Stimulated activated CD8-positive, alpha-beta memory T cell treated with anti-CD3 and anti-CD28 coated beads, Interleukin-15, amount 100 ng/mL, for 48 hours (primary cell): Measurements from ENCODE around the gene PNPLA6.
"Not testable (repeated sequence)": the region's sequence is repeated elsewhere in the genome, so short reads cannot be mapped to it uniquely, and the experiment has no call there.

Experiments
- DNase-seq, 2 donors: peaks; one replicate each; pipeline ENCODE4 v3.0.0-alpha.2; 2020; ENCODE audit warnings: low read depth in 2 of 2

PNPLA6 gene

DNA sequence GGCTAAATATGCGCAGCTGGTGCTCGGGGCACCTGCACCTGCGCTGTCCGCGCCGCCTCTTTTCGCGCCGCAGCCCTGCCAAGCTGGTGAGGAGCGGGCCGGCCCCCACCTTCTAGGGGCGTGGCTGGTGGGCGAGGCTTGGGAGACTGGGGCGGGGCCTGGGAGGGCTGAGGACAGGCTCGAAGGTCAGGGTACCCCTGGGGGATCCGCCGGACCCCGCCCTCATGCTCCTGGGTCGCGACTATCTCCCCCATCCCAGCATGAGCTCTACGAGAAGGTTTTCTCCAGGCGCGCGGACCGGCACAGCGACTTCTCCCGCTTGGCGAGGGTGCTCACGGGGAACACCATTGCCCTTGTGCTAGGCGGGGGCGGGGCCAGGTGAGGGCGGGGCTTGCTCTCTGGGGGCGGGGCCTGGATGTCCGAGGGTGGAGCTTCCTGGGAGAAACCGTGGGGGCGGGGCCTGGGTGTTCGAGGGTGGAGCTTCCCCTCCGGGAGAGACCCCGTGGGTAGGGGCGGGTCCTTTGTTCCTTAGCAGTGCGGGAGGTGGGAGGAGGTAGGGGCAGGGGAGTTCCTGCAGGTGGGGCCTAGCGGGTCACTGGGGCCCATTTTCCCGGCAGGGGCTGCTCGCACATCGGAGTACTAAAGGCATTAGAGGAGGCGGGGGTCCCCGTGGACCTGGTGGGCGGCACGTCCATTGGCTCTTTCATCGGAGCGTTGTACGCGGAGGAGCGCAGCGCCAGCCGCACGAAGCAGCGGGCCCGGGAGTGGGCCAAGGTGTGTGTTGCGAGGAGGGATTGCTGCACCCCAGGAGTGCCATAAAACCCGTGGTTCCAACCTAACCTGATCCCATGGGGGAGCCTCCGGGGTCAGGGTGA is 19.7 kb downstream of the PNPLA6 start:
- no peak for DNase-seq

- DNase-seq, result no peak
Measured at GRCh38 chr19:7556696-7557315, 21.3 kb downstream of the PNPLA6 start.

DNA sequence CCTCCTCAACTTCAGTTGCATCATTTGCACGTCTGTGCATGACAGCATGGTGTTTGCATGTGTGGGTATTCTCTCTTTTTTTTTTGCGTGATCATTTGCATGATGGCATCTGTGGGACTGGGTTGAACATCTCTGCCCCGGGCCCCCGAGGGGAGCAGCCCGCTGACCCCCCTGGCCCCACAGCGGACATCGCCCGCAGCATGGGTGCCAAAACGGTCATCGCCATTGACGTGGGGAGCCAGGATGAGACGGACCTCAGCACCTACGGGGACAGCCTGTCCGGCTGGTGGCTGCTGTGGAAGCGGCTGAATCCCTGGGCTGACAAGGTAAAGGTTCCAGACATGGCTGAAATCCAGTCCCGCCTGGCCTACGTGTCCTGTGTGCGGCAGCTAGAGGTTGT is 23.1 kb downstream of the PNPLA6 start:
- DNase-seq, result no peak

DNA sequence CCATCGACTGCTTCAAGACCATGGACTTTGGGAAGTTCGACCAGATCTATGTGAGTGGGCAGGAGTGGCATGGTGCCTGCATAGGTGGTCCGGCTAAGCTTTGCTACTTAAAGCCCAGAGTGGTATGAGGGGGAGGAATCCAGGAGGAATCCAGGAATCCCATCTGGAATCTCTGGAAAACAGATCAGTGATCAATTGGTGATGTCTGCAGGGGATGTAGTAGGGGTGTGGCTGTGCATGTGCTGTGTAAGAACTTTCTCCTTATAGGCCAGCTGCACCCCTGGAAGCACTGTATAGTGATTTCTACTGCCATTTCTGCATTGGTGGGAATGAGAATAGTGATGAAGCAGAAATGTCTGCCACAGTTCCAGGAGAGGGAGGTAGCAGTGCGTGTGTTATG is 23.6 kb downstream of the PNPLA6 start:
- DNase-seq, result no peak

GRCh38 chr19:7560255-7560654 is 24.7 kb downstream of the PNPLA6 start:
- no peak for DNase-seq

GRCh38 chr19:7561325-7561724 is 25.8 kb downstream of the PNPLA6 start:
- DNase-seq, result no peak

GRCh38 chr19:7562646-7563393 is 27.3 kb downstream of the PNPLA6 start:
- no peak for DNase-seq

- no peak for DNase-seq
Measured at GRCh38 chr19:7564866-7565265, 29.3 kb downstream of the PNPLA6 start.

DNA sequence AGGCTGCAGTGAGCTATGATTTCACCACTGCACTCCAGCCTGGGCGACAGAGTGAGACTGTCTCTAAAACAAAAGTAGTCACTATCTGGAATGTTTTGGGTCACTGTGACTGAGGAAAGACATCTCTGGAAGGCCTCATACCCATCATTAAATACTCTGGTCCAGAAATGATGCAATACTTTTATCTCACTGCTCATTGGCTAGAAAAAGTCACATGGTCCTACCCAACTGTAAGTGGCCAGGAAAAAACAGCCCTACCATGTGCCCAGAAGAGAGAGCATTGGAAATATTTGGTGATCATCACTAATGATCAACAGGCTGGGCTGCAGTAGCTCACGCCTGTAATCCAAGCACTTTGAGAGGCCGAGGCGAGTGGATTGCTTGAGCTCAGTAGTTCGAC is 29.8 kb downstream of the PNPLA6 start:
- no peak for DNase-seq

DNA sequence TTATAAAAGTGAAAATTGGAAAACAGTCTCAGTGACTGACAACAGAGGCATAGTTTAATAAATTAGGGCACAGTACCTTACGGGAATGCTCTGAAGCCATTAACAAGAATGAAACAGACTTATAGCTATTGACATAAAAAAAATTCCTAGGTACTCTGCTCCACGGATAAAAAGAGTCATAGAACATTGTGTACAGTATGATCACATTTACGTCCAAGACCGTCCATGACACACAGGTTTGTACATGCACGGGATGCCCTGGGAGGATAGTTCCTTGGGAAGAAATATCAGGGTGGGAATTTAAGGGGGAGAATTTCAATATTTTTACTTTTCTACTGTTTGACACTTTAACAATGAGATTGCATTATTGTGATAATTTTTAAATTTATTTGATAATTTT is 35.2 kb downstream of the PNPLA6 start:
- no peak for DNase-seq

- DNase-seq, result no peak
Measured at GRCh38 chr19:7575434-7576040, 40.0 kb downstream of the PNPLA6 start.

- DNase-seq, result not testable (repeated sequence)
Measured at GRCh38 chr19:7577422-7577821, 41.9 kb downstream of the PNPLA6 start.

DNA sequence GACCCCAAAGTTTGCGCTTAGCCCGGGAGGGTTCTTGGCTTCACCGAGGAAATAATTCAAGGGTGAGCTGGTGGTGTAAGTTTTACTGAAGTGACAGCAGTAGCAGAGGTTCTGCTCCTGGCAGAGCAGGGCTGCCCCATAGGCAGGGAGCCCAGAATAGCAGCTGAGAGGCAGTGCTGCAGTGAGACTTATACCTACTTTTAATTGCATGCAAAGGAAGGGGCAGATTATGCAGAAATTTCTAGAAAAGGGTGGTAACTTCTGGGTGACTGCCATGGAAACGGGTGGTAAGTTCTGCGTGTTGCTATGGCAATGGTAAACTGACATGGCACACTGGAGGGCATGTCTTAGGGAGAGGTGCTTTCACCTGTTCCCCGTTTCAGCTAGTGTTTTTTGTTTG is 42.6 kb downstream of the PNPLA6 start:
- no peak for DNase-seq

- DNase-seq, result no peak
Measured at GRCh38 chr19:7579182-7579581, 43.7 kb downstream of the PNPLA6 start.

DNA sequence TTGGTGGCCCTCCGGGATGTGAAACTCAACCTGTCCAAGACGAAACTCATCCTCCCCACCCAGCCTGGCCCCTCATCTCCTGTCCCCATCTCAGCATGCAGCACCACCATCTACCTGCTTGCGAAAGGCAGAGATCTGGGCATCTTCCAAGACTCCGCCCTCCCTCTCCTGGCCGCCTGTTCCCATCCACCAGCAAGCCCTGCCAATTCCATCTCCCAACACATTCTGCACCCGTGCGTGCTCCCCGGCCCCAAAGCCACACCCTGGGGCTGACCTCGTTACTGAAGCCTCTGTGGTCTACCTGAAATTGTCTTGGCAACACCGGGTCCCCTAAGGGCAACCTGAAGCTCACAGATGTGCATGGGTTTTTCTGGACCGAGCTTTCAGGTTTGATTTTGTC is 46.9 kb downstream of the PNPLA6 start:
- no peak for DNase-seq

GRCh38 chr19:7589822-7590221 is 54.3 kb downstream of the PNPLA6 start:
- DNase-seq, result no peak

GRCh38 chr19:7590256-7590655 is 54.7 kb downstream of the PNPLA6 start:
- DNase-seq, result no peak

GRCh38 chr19:7595466-7596133 is 60.1 kb downstream of the PNPLA6 start, which contains the start of gene CAMSAP3:
Gene CAMSAP3, plus strand, starts transcription at chr19:7595863. Its CDS starts 140 bp downstream, at chr19:7596003.
- peak; percentile 20 to 24 for DNase-seq

DNA sequence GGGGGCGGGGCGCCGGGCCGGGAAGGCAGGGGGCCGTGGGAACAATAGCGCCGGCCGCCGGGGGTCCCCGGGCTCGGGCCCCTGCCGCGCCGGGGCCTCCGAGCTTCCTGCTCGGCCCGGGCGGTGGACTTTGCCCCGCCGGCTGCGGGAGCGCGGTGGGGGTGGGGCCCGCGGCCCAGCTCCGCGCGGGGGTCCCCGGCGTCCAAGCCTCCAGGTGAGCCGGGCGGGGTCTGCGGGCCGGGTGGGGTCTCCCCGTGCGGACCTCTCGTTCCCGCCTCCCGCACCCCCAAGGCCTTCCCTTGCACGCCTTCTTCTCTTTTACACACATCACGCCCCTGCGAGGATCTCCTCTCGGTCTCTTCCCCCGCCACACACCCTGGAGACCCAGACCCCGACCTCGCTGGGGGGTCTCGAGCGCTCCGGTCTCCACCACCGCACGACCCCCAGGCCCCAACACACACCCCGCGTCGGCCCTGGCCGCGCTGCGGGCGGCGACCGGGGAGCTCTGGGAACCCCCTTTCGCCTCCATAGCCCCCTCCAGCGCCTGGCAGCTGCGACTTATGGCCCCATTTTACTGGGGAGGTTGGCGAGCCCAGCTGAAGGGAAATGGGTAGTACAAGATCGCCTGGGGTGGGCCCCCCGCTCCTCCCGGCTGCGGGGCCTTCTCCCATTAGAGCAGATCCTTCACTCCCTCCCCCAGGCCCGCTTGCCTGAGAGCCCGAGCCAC is 60.9 kb downstream of the PNPLA6 start:
- no peak for DNase-seq

DNA sequence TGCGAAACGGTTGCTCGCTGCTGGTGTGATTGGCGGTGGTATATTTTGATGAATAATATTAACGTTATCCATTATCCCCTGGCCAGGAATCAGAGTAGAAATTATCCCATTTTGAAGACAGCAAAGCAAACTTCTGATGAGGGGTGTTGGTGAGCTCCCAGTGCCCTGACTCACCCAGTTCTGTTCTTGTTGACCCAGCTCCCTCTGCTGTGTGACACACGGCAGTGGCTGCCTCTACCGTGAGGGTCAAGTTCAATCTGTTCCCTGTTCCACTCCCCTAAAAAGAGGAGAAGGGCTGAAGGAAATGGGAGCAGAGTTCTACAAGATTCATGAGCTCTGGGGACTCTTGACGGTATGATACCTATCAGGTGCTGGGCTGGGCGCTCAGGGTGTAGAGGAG is 62.2 kb downstream of the PNPLA6 start:
- DNase-seq, result no peak

GRCh38 chr19:7598180-7598579 is 62.7 kb downstream of the PNPLA6 start:
- no peak for DNase-seq
